Measurements from ENCODE around the gene SORCS2. TPM values are rescaled to one million over a fixed set of nuclear protein-coding genes. Genes with fewer than 3 reads are reported as not detected.

SORCS2 gene
- total and polyA plus RNA-seq, 12 donors: 0.67 to 15.5 (median 1.3) TPM

- intact Hi-C loops (cut with DNase I): no loop called here
- H3K4me1 ChIP-seq (replicated peaks in 1 of 2): no peaks in the 10 kb centered on the region
- no peaks in the 10 kb centered on the region for H3K9me3 ChIP-seq (replicated peaks in 1 of 3)
- no peaks in the 10 kb centered on the region for H3K36me3 ChIP-seq (replicated peaks in 1 of 2)
- no peaks in the 10 kb centered on the region for H3K27me3 ChIP-seq
- WGBS, 4 donors: 80 to 89% (median 86%) methylated on average over 6 of the region's 6 CpGs
- no peak for DNase-seq
- H3K4me3 ChIP-seq: no peak overlapping the region
- TF ChIP-seq POLR2A (IDR thresholded peaks at IDR 0.05): no peak
- no peak for TF ChIP-seq CTCF (IDR thresholded peaks at IDR 0.05)
- H3K27ac ChIP-seq: no peak overlapping the region
Measured at GRCh38 chr4:7691061-7691460, 498.7 kb downstream of the SORCS2 start.

- H3K9me3 ChIP-seq (replicated peaks in 1 of 3): no peaks in the 10 kb centered on the region
- no peaks in the 10 kb centered on the region for H3K4me1 ChIP-seq (replicated peaks in 1 of 2)
- no peaks in the 10 kb centered on the region for H3K36me3 ChIP-seq (replicated peaks in 1 of 2)
- no peak for DNase-seq
- H3K27me3 ChIP-seq: peaks cover 3% of the 10 kb centered on the region
- intact Hi-C loops (cut with DNase I): no loop called here
- H3K27ac ChIP-seq: no peak overlapping the region
- no peak overlapping the region for H3K4me3 ChIP-seq
- no peak for TF ChIP-seq POLR2A (IDR thresholded peaks at IDR 0.05)
- no peak for TF ChIP-seq CTCF (IDR thresholded peaks at IDR 0.05)
- WGBS, 4 donors: 49 to 70% (median 55%) methylated on average over 2 to 8 of the region's 8 CpGs
Measured at GRCh38 chr4:7691982-7692381, 499.6 kb downstream of the SORCS2 start.

GRCh38 chr4:7692451-7693236 lies 500.3 kb downstream of the SORCS2 start:
- 80 to 92% (median 87%) methylated on average over 15 to 18 of the region's 18 CpGs for WGBS, 4 donors
- no peak overlapping the region for H3K4me3 ChIP-seq
- intact Hi-C loops (cut with DNase I): no loop called here
- no peaks in the 10 kb centered on the region for H3K36me3 ChIP-seq (replicated peaks in 1 of 2)
- no peak for TF ChIP-seq CTCF (IDR thresholded peaks at IDR 0.05)
- no peak for TF ChIP-seq POLR2A (IDR thresholded peaks at IDR 0.05)
- DNase-seq: no peak
- no peaks in the 10 kb centered on the region for H3K4me1 ChIP-seq (replicated peaks in 1 of 2)
- H3K27me3 ChIP-seq: peaks cover 3% of the 10 kb centered on the region
- H3K9me3 ChIP-seq (replicated peaks in 1 of 3): no peaks in the 10 kb centered on the region
- no peak overlapping the region for H3K27ac ChIP-seq

- no peak for TF ChIP-seq CTCF (IDR thresholded peaks at IDR 0.05)
- TF ChIP-seq POLR2A (IDR thresholded peaks at IDR 0.05): no peak
- Histone ChIP-seq H3K36me3 (replicated peaks in 1 of 2) (no peaks in the 10 kb centered on the region), H3K27me3 (peaks cover 3% of the 10 kb centered on the region), H3K4me1 (replicated peaks in 1 of 2) (no peaks in the 10 kb centered on the region), H3K4me3 (no peak overlapping the region), H3K27ac (no peak overlapping the region), H3K9me3 (replicated peaks in 1 of 3) (no peaks in the 10 kb centered on the region)
- no peak for DNase-seq
- intact Hi-C loops (cut with DNase I): no loop called here
- 76 to 86% (median 79%) methylated on average over 6 of the region's 6 CpGs for WGBS, 4 donors
Measured at GRCh38 chr4:7693237-7693608, 500.9 kb downstream of the SORCS2 start.
